ENCODE results near the gene MTARC2.
A peak's percentile ranks its signal among the peaks of the same experiment; 100 is the strongest.

The MTARC2 gene

DNA sequence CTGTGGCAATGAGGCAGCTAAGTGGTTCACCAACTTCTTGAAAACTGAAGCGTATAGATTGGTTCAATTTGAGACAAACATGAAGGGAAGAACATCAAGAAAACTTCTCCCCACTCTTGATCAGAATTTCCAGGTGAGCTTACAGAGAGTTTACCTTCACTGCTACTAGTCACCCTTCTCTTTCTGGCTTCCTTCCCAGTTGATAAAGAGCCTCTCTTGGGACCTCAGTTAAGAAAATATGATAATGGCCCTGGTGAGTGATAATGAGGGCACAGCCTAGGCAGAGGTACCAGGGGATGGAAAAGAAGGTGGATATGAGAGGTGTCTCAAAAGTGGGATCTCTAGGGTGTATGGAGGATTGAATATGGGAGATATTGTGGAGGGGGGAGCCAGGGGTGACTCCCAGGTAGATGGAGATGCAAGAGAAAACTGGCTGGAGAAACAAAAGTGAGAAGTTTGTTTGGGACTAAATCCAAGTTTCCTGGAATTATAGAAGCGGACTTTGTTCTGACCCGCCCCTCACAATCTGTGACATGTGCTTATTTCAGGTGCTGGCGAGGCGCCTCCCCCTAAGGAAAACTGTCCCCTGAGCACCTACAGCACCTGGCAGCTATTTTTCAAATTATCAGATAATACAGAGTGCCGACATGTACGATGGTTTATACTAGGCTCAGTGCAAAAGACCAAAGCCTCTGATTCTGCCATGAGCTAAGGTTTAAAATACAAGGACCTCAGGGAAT is 13.7 kb downstream of the MTARC2 start:
- H3K4me3 ChIP-seq (ENCODE audit: low read depth, low read length), result no peak overlapping the region
- TF ChIP-seq, protein P1, sequence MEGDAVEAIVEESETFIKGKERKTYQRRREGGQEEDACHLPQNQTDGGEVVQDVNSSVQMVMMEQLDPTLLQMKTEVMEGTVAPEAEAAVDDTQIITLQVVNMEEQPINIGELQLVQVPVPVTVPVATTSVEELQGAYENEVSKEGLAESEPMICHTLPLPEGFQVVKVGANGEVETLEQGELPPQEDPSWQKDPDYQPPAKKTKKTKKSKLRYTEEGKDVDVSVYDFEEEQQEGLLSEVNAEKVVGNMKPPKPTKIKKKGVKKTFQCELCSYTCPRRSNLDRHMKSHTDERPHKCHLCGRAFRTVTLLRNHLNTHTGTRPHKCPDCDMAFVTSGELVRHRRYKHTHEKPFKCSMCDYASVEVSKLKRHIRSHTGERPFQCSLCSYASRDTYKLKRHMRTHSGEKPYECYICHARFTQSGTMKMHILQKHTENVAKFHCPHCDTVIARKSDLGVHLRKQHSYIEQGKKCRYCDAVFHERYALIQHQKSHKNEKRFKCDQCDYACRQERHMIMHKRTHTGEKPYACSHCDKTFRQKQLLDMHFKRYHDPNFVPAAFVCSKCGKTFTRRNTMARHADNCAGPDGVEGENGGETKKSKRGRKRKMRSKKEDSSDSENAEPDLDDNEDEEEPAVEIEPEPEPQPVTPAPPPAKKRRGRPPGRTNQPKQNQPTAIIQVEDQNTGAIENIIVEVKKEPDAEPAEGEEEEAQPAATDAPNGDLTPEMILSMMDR (IDR thresholded peaks at IDR 0.05; ENCODE audit: low read depth, low read length, missing control alignments), result no peak

DNA sequence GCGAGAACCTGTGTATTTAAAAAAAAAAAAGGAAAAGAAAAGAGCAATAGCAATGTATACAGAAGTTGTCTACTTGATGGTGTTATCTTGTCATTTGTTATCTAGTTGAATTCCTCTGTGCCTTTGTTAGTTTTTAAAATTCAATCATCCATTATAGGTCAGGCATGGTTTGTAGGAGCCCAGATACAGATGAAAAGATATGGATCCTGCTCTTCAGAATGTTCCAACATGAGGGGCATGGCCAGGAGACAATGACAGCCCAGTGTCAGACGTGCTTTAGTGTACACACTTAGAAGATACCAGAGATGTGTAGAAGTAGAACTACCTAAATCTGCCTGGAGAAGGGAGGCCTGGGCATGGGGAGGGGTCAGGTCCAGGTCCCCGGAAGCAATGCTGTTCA is 16.6 kb downstream of the MTARC2 start:
- no peaks in the 10 kb centered on the region for H3K27me3 ChIP-seq (replicated peaks)
- TF ChIP-seq, protein P1 (IDR thresholded peaks at IDR 0.05; ENCODE audit: low read depth, low read length, missing control alignments), result no peak
- DNase-seq, result no peak
- H3K4me3 ChIP-seq (ENCODE audit: low read depth, low read length), result no peak overlapping the region
- no peak overlapping the region for H3K27ac ChIP-seq
- no peaks in the 10 kb centered on the region for H3K36me3 ChIP-seq (replicated peaks)
- in situ Hi-C loops (cut with HindIII; ENCODE audit: low pct_ligation_motif_present, low sequenced_read_pairs), result no loop called here

More for the DNA sequence above, 13.7 kb downstream of the MTARC2 start:
- Histone ChIP-seq H3K27me3 (replicated peaks) (no peaks in the 10 kb centered on the region), H3K36me3 (replicated peaks) (no peaks in the 10 kb centered on the region), H3K27ac (no peak overlapping the region)
- in situ Hi-C loops (cut with HindIII; ENCODE audit: low pct_ligation_motif_present, low sequenced_read_pairs), result no loop called here
- no peak for DNase-seq

DNA sequence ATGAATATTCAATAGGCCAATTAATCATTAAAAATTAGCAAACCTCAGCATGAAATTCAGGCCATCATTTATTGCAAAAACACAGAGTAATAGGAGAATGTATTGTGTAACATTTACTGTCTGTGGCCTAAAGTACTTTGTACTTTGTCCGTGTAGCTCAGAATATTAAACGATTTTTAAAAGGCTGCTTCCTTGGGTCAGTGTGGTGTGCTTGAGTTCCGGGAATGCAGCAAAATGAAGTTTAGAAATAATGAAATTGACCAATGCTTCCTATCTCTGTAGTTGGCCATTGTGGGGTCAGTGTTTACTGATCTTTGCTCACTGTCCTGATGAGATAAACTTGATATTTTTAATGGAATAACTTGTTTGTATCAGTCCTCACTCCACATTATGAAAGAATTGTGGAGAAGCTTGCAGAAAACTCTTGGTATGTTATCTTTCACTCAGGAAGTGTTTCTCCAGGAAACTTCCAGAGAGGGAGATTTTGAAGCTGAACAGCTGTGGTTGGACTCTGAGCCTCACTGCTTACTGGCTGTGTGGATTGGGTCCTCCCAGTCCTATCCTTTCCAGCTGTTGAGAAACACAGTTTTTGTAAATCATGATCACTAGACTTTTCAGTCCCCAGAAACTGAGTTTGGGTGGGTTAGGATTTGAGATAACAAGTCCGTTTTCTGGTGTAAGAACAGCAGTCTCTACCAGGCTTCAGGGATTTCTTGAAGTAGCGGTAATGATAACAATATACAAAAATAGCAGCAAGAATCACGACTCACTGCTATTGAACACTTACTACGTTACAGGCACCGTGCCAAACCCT is 19.4 kb downstream of the MTARC2 start:
- DNase-seq, result peak; percentile 35
- TF ChIP-seq, protein P1 (IDR thresholded peaks at IDR 0.05; ENCODE audit: low read depth, low read length, missing control alignments), result no peak
- Histone ChIP-seq H3K27me3 (replicated peaks) (no peaks in the 10 kb centered on the region), H3K27ac (no peak overlapping the region), H3K36me3 (replicated peaks) (no peaks in the 10 kb centered on the region), H3K4me3 (ENCODE audit: low read depth, low read length) (no peak overlapping the region)
- in situ Hi-C loops (cut with HindIII; ENCODE audit: low pct_ligation_motif_present, low sequenced_read_pairs), result no loop called here

DNA sequence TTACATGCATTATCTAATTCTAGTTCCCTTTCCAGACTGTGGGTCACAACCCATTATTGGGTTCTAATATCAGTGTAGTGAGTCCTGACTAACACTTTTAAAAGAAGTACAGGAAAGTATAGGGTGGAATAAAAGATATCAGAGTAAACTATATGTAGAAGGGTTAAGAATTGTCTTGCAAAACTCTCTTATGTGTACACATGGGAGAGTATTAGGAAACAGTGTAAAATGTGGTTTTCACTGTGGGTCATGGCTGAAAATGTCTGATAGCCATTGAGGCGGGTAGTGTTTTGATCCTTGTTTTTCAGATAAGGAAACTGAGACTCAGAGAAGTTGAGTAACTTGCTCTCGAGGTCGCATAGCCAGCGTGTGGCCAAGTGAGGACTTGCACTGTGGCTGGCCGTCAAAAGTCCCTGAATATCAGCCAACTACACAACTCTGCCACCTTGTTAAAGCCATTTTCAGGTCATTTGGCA is 20.0 kb downstream of the MTARC2 start:
- Histone ChIP-seq H3K36me3 (replicated peaks) (no peaks in the 10 kb centered on the region), H3K4me3 (ENCODE audit: low read depth, low read length) (no peak overlapping the region), H3K27me3 (replicated peaks) (no peaks in the 10 kb centered on the region), H3K27ac (no peak overlapping the region)
- TF ChIP-seq, protein P1 (IDR thresholded peaks at IDR 0.05; ENCODE audit: low read depth, low read length, missing control alignments), result no peak
- no peak for DNase-seq
- in situ Hi-C loops (cut with HindIII; ENCODE audit: low pct_ligation_motif_present, low sequenced_read_pairs), result no loop called here

DNA sequence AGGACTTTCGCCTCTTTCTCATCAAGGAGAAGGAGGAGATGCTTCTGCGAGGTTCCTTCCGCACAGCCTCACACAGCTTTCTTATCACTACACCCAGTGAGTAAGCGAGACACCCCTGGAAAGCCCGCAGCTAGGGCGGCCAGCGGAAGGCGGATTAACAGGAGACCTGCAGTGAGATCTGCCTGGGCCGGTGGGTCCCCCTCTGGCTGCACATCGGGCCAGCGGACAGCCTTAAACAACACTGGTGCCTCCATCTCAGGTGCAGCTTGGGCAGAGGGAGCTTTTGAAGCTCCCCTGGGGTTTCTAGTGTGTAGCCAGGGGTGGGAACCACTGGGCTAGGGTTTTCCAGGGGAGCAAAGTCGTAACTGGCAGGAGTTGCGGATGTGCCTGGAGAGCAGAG is 21.1 kb downstream of the MTARC2 start:
- Histone ChIP-seq H3K4me3 (ENCODE audit: low read depth, low read length) (no peak overlapping the region), H3K27ac (no peak overlapping the region), H3K36me3 (replicated peaks) (no peaks in the 10 kb centered on the region), H3K27me3 (replicated peaks) (no peaks in the 10 kb centered on the region)
- TF ChIP-seq, protein P1 (IDR thresholded peaks at IDR 0.05; ENCODE audit: low read depth, low read length, missing control alignments), result no peak
- in situ Hi-C loops (cut with HindIII; ENCODE audit: low pct_ligation_motif_present, low sequenced_read_pairs), result no loop called here
- no peak for DNase-seq

Data from brain microvascular endothelial cell (primary cell).